Measurements from ENCODE around the gene RASA1. TPM values are rescaled to one million over a fixed set of nuclear protein-coding genes. Genes with fewer than 3 reads are reported as not detected.
A peak's percentile ranks its signal among the peaks of the same experiment; 100 is the strongest.

Gene RASA1
- total and polyA plus RNA-seq, 9 of the 15 experiments (the other 6 are each of a cell fraction or from before 2014, with no cell fraction given): 3.2 to 17.3 (median 9.2) TPM

GRCh38 chr5:87411973-87412629 lies 144.4 kb downstream of the RASA1 start:
- in situ Hi-C loops (cut with MboI): no loop called here
- WGBS (ENCODE audit: insufficient coverage, low coverage, missing lambda C conversion rate): 1% methylated on average over 28 of the region's 29 CpGs
- peak; percentile 70 for ATAC-seq
- peak; percentile 31; the same call in 1 of the 2 replicates for TF ChIP-seq ZNF766 (CRISPR knock-in tag; conservative IDR thresholded peaks at IDR 0.05)
- no peak for TF ChIP-seq BMI1 (IDR thresholded peaks at IDR 0.05; ENCODE audit: low read length)
- TF ChIP-seq ELF4 (CRISPR knock-in tag; IDR thresholded peaks at IDR 0.05): peak; percentile 85; the same call in 1 of the 2 replicates
- TF ChIP-seq ZZZ3 (IDR thresholded peaks at IDR 0.05): no peak
- TF ChIP-seq ZBTB26 (CRISPR knock-in tag; IDR thresholded peaks at IDR 0.05): peak; percentile 64; the same call in 1 of the 2 replicates
- 0 out of 6 replicates have a peak, but pooled peaks of 1 of the 3 experiments have one; percentile 47 for TF ChIP-seq ZBTB11 (CRISPR knock-in tag; IDR thresholded peaks at IDR 0.05)
- TF ChIP-seq ZBTB43 (CRISPR knock-in tag; IDR thresholded peaks at IDR 0.05): no peak
- peak in 1 of 2 experiments; percentile 73; a peak in 2 of 4 replicates for TF ChIP-seq HDAC1 (IDR thresholded peaks at IDR 0.05)
- 0 out of 2 replicates have a peak, but pooled peaks have one; percentile 10 for TF ChIP-seq TOE1 (IDR thresholded peaks at IDR 0.05; ENCODE audit: borderline replicate concordance)
- no peak for TF ChIP-seq TOE1 (CRISPR knock-in tag; IDR thresholded peaks at IDR 0.05; ENCODE audit: borderline replicate concordance, low read depth)
- 0 out of 2 replicates have a peak, but pooled peaks have one; percentile 6 for TF ChIP-seq EP300 (IDR thresholded peaks at IDR 0.05; ENCODE audit: low read length)
- no peak for TF ChIP-seq ZNF436 (CRISPR knock-in tag; IDR thresholded peaks at IDR 0.05)
- peak; percentile 27 for TF ChIP-seq TAF1 (IDR thresholded peaks at IDR 0.05; ENCODE audit: control insufficient read depth, extremely low read depth, insufficient read depth, low read length, severe bottlenecking)
- no peak for TF ChIP-seq KLF16 (IDR thresholded peaks at IDR 0.05)
- 0 out of 2 replicates have a peak, but pooled peaks have one; percentile 31 for TF ChIP-seq PHB2 (IDR thresholded peaks at IDR 0.05; ENCODE audit: low read depth)

More at GRCh38 chr5:87411973-87412629, 144.4 kb downstream of the RASA1 start:
- peak overlapping the region; percentile 92 for H2AFZ ChIP-seq (ENCODE audit: low read depth, low read length)
- H3K27ac ChIP-seq (ENCODE audit: extremely low read depth, low read depth, low read length): peak overlapping the region; percentile 98
- ChIA-PET POLR2A (interaction anchor here (0.6 to 2.6 kb wide), 8 partner anchors 9 to 1281 kb away, joined by 3 to 11 read pairs (median 4); no protein-coding TSS in a partner anchor), CTCF (ENCODE audit: low intra/inter-chr PET ratio) (no interaction called here)
- H3K4me2 ChIP-seq (ENCODE audit: insufficient read depth, low read length): peak overlapping the region; percentile 100
- peak overlapping the region; percentile 97 to 98 for H3K9ac ChIP-seq (ENCODE audit: insufficient read depth in 1 of 2, low read depth in 2 of 2, low read length in 2 of 2)
- intact Hi-C loops (cut with micrococcal nuclease): loop anchor here (2.0 to 10.0 kb wide), 3 partner anchors 145 to 1283 kb away; partner anchors contain the start of gene RASA1
- FAIRE-seq (peak; percentile 59), DNase-seq (ENCODE audit: extremely low read depth in 1 of 4, low spot score in 3 of 4) (peak; percentile 16 to 74 (median 26))
- H3K4me3 ChIP-seq: peak overlapping the region; percentile 98
- BruUV-seq (replicated peaks): TSS peak; percentile 68
- peaks cover 0 to 6% of the 10 kb centered on the region in 2 experiments; a peak in 2 of 5 replicates for H3K4me1 ChIP-seq (replicated peaks in 1 of 2; ENCODE audit: control insufficient read depth in 2 of 2, insufficient read depth in 2 of 2, low read length in 2 of 2)
- H4K20me1 ChIP-seq (replicated peaks; ENCODE audit: control insufficient read depth, insufficient read depth, low read length): no peaks in the 10 kb centered on the region; the same call in 1 of the 2 replicates
- peaks cover 60% of the 10 kb centered on the region for H3K79me2 ChIP-seq (ENCODE audit: control insufficient read depth, insufficient read depth, low read length)
- no peaks in the 10 kb centered on the region for H3K9me3 ChIP-seq (replicated peaks; ENCODE audit: control insufficient read depth, insufficient read depth, low read depth, low read length)
- H3K27me3 ChIP-seq (ENCODE audit: control insufficient read depth in 2 of 2, insufficient read depth in 2 of 2, low read length in 2 of 2): no peaks in the 10 kb centered on the region
- peaks cover 47% of the 10 kb centered on the region for H3K36me3 ChIP-seq (ENCODE audit: control insufficient read depth, insufficient read depth, low read length)
- no peaks in the 10 kb centered on the region for H3K9me1 ChIP-seq (ENCODE audit: control insufficient read depth, insufficient read depth, low read length)

Data from K562 (cell line).